HG03175 (cell line): Measurements from ENCODE around the gene LRRC9.
"Not testable (repeated sequence)": the region's sequence is repeated elsewhere in the genome, so short reads cannot be mapped to it uniquely, and the experiment has no call there.

Experiments
- ATAC-seq: cut with Tn5 transposase; IDR thresholded peaks from one replicate; pipeline ENCODE4 v1.9.1; 2021; ENCODE audit warnings: mild to moderate bottlenecking, moderate library complexity; ENCODE audit not compliant: unreplicated experiment

LRRC9 gene

GRCh38 chr14:59952141-59952540, 32.2 kb downstream of the LRRC9 start:
- not testable (repeated sequence) for ATAC-seq

- ATAC-seq: not testable (repeated sequence)
These were observed 37.9 kb downstream of the LRRC9 start for GRCh38 chr14:59957890-59958289.

GRCh38 chr14:59959668-59960067, 39.7 kb downstream of the LRRC9 start:
- no peak for ATAC-seq

- ATAC-seq: peak; percentile 35
These were observed 41.6 kb downstream of the LRRC9 start for GRCh38 chr14:59961518-59962062.

- ATAC-seq: peak; percentile 27
These were observed 44.5 kb downstream of the LRRC9 start for GRCh38 chr14:59964251-59965007.

GRCh38 chr14:59969319-59969718, 49.4 kb downstream of the LRRC9 start:
- ATAC-seq: no peak

- no peak for ATAC-seq
These were observed 61.6 kb downstream of the LRRC9 start for GRCh38 chr14:59981564-59981963.

GRCh38 chr14:59983048-59983447, 63.1 kb downstream of the LRRC9 start:
- ATAC-seq: no peak

- ATAC-seq: no peak
These were observed 66.7 kb downstream of the LRRC9 start for GRCh38 chr14:59986556-59987059.

- no peak for ATAC-seq
These were observed 77.5 kb downstream of the LRRC9 start for GRCh38 chr14:59997449-59997848.

GRCh38 chr14:59997966-59998365, 78.0 kb downstream of the LRRC9 start:
- ATAC-seq: no peak

- no peak for ATAC-seq
These were observed 78.6 kb downstream of the LRRC9 start for GRCh38 chr14:59998564-59998963.

- ATAC-seq: no peak
These were observed 83.0 kb downstream of the LRRC9 start for GRCh38 chr14:60002819-60003492.

- no peak for ATAC-seq
These were observed 84.0 kb downstream of the LRRC9 start for GRCh38 chr14:60003991-60004390.

- ATAC-seq: no peak
These were observed 88.1 kb downstream of the LRRC9 start for GRCh38 chr14:60008042-60008441.

- ATAC-seq: not testable (repeated sequence)
These were observed 90.3 kb downstream of the LRRC9 start for GRCh38 chr14:60010263-60010662.

GRCh38 chr14:60014402-60014801, 94.5 kb downstream of the LRRC9 start:
- no peak for ATAC-seq

GRCh38 chr14:60021619-60022018, 101.7 kb downstream of the LRRC9 start:
- ATAC-seq: no peak

GRCh38 chr14:60025571-60025970, 105.6 kb downstream of the LRRC9 start:
- ATAC-seq: no peak

- no peak for ATAC-seq
These were observed 115.2 kb downstream of the LRRC9 start for GRCh38 chr14:60035177-60035576.

GRCh38 chr14:60047976-60048375, 128.0 kb downstream of the LRRC9 start:
- not testable (repeated sequence) for ATAC-seq

- no peak for ATAC-seq
These were observed 131.8 kb downstream of the LRRC9 start for GRCh38 chr14:60051721-60052221.
